Calu3 (cell line): ENCODE results near the gene GTF2A1L. TPM values are rescaled to one million over a fixed set of nuclear protein-coding genes. Genes with fewer than 3 reads are reported as not detected.
"Not testable (repeated sequence)": the region's sequence is repeated elsewhere in the genome, so short reads cannot be mapped to it uniquely, and the experiment has no call there.

Experiments used
- BruUV-seq: library from RNA; stranded (reverse); fragments of 400-500 nt; replicated peaks from 2 replicates; lab custom pipeline; 2021; lab: Mats Ljungman, UMichigan
- CTCF ChIA-PET: fragments of 300-600 bp; sonication (Branson Sonifier 250); formaldehyde crosslinking; loops from one replicate; lab custom pipeline; 2022; ENCODE audit warnings: antibody characterized with exemption; lab: Charles Lee
- DNase-seq: peaks from one replicate; pipeline ENCODE4 v3.0.0; 2022
- H3K27ac Mint-ChIP-seq: one replicate; pipeline ENCODE4 v1.8.0; 2022; ENCODE audit warnings: mixed read lengths; ENCODE audit not compliant: unreplicated experiment
- H3K27me3 Mint-ChIP-seq: one replicate; pipeline ENCODE4 v1.8.0; 2022; ENCODE audit warnings: mixed read lengths; ENCODE audit not compliant: unreplicated experiment
- H3K36me3 Mint-ChIP-seq: one replicate; pipeline ENCODE4 v1.8.0; 2022; ENCODE audit warnings: mild to moderate bottlenecking, moderate library complexity, mixed read lengths; ENCODE audit not compliant: insufficient read depth, unreplicated experiment
- H3K4me1 Mint-ChIP-seq: one replicate; pipeline ENCODE4 v1.8.0; 2022; ENCODE audit warnings: mild to moderate bottlenecking, low read depth, mixed read lengths; ENCODE audit not compliant: unreplicated experiment
- H3K4me3 Mint-ChIP-seq: one replicate; pipeline ENCODE4 v1.8.0; 2022; ENCODE audit warnings: mild to moderate bottlenecking, low read depth, moderate library complexity, mixed read lengths; ENCODE audit not compliant: unreplicated experiment
- H3K9me3 Mint-ChIP-seq: one replicate; pipeline ENCODE4 v1.8.0; 2022; ENCODE audit warnings: low read depth, mixed read lengths; ENCODE audit not compliant: unreplicated experiment
- CTCF ChIP-seq: fragments of 200-600 bp; IDR thresholded peaks from one replicate; pipeline ENCODE4 v1.8.0; 2022; ENCODE audit warnings: antibody characterized with exemption; ENCODE audit not compliant: unreplicated experiment
- intact Hi-C: fragments of 100-400 bp; cut with micrococcal nuclease; formaldehyde crosslinking; loops from one replicate; pipeline ENCODE4 v1.10.0; 2022; ENCODE audit not compliant: unreplicated experiment
- total RNA-seq: library from RNA; stranded (reverse); gene quantifications from 2 replicates; pipeline ENCODE4 v1.2.3, GENCODE V29; 2022

GTF2A1L gene
- total RNA-seq, 1 experiment from 2014 or later: not detected

GRCh38 chr2:48589170-48589767 lies 28.4 kb upstream of the GTF2A1L start:
- no TSS peak for BruUV-seq
- Mint-ChIP-seq H3K27me3 (no peaks in the 10 kb centered on the region), H3K4me1 (peaks cover 8% of the 10 kb centered on the region), H3K36me3 (no peaks in the 10 kb centered on the region), H3K27ac (no peak overlapping the region), H3K9me3 (no peaks in the 10 kb centered on the region), H3K4me3 (no peak overlapping the region)
- DNase-seq: peak; percentile 46
- TF ChIP-seq CTCF: peak; percentile 77
- intact Hi-C loops: loop anchor here (10.0 kb wide), 1 partner anchor 114 kb away; no protein-coding TSS in a partner anchor
- CTCF ChIA-PET: interaction anchor here (0.9 kb wide), 1 partner anchor 118 kb away, joined by 3 read pairs; no protein-coding TSS in a partner anchor

GRCh38 chr2:48590017-48590416 lies 27.6 kb upstream of the GTF2A1L start:
- CTCF ChIA-PET: no interaction called here
- no peak overlapping the region for H3K27ac Mint-ChIP-seq
- no TSS peak for BruUV-seq

GRCh38 chr2:48592067-48592466 lies 25.6 kb upstream of the GTF2A1L start:
- H3K4me1 Mint-ChIP-seq: peaks cover 8% of the 10 kb centered on the region
- no peaks in the 10 kb centered on the region for H3K36me3 Mint-ChIP-seq
- intact Hi-C loops: no loop called here
- DNase-seq: no peak
- H3K4me3 Mint-ChIP-seq: no peak overlapping the region
- no peak for TF ChIP-seq CTCF
- H3K9me3 Mint-ChIP-seq: no peaks in the 10 kb centered on the region
- CTCF ChIA-PET: interaction anchor here (0.6 kb wide), 1 partner anchor 350 kb away, joined by 3 read pairs; no protein-coding TSS in a partner anchor
- BruUV-seq: no TSS peak
- H3K27me3 Mint-ChIP-seq: no peaks in the 10 kb centered on the region
- no peak overlapping the region for H3K27ac Mint-ChIP-seq

More at GRCh38 chr2:48590017-48590416, 27.6 kb upstream of the GTF2A1L start:
- TF ChIP-seq CTCF: no peak
- Mint-ChIP-seq H3K27me3 (no peaks in the 10 kb centered on the region), H3K36me3 (no peaks in the 10 kb centered on the region), H3K4me3 (no peak overlapping the region), H3K9me3 (no peaks in the 10 kb centered on the region), H3K4me1 (peaks cover 8% of the 10 kb centered on the region)
- DNase-seq: no peak
- intact Hi-C loops: no loop called here

- BruUV-seq, H3K9me3 Mint-ChIP-seq, CTCF ChIA-PET, H3K36me3 Mint-ChIP-seq, DNase-seq, H3K4me1 Mint-ChIP-seq, H3K27me3 Mint-ChIP-seq, H3K27ac Mint-ChIP-seq, H3K4me3 Mint-ChIP-seq, intact Hi-C loops: not testable (repeated sequence)
Measured at GRCh38 chr2:48596751-48597150, 20.9 kb upstream of the GTF2A1L start.

- intact Hi-C loops: no loop called here
- H3K4me3 Mint-ChIP-seq: no peak overlapping the region
- CTCF ChIA-PET: no interaction called here
- no peak overlapping the region for H3K27ac Mint-ChIP-seq
- TF ChIP-seq CTCF: no peak
- no peaks in the 10 kb centered on the region for H3K27me3 Mint-ChIP-seq
- no peaks in the 10 kb centered on the region for H3K9me3 Mint-ChIP-seq
- no TSS peak for BruUV-seq
- no peaks in the 10 kb centered on the region for H3K4me1 Mint-ChIP-seq
- DNase-seq: no peak
- no peaks in the 10 kb centered on the region for H3K36me3 Mint-ChIP-seq
Measured at GRCh38 chr2:48597492-48597891, 20.2 kb upstream of the GTF2A1L start.
